Astrocyte of the hippocampus (primary cell): ENCODE data around the gene MAGEA2.
"Not testable (repeated sequence)": the region's sequence is repeated elsewhere in the genome, so short reads cannot be mapped to it uniquely, and the experiment has no call there.

Experiments
- DNase-seq: peaks from one replicate; pipeline ENCODE4 v3.0.0; 2011; ENCODE audit warnings: low read depth, low spot score

The MAGEA2 gene, protein sequence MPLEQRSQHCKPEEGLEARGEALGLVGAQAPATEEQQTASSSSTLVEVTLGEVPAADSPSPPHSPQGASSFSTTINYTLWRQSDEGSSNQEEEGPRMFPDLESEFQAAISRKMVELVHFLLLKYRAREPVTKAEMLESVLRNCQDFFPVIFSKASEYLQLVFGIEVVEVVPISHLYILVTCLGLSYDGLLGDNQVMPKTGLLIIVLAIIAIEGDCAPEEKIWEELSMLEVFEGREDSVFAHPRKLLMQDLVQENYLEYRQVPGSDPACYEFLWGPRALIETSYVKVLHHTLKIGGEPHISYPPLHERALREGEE

DNA sequence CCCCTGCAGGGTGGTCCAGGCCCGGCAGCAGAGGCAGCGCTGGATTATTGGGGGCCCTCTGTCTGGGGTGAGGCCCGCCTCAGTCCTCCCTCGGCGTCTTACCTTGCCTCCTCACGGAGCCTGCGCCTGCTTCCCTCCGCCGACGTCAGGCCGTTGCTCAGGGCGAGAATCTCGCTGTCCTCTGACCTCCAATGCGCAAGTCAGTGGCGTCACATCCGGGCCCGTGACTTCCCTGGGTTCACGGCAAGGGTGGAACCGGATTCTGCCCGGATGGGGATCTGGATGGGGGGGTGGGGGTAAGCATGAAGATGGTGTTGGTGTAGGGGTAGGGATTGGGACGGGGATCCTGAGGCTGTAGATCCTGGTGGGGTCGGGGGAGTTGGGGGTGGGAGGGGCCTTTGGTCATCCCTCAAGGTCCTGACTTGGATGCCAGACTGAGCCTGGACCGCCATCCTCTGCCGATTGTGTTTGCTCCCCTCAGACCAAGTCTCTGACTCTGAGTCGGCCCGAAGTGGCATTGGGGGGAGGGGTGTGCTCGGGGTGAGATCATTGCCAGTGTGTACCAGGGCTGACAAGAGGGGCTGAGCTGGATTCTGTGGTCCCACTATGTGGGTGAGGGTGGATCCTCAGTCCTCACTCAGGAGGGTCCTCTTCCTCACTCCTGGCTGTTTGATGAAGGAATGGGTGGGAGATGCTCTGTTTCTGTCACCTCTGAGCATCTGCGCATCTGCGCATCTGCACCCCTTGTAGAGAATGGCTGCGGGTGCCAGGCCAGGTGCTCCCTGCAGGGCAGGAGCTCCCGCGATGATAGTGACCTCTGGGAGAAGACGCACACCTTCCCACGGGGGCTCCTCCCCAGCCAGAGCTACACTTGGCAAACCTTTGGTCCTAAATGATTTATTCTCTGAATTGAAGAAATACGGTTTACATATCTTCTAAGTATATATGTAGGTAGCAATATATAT lies at the start of gene MAGEA2:
TSS of gene MAGEA2 (minus strand) at position 157 of the 965 bp plus-strand sequence. CDS start 2,479 bp downstream, outside the sequence.
- not testable (repeated sequence) for DNase-seq

DNA sequence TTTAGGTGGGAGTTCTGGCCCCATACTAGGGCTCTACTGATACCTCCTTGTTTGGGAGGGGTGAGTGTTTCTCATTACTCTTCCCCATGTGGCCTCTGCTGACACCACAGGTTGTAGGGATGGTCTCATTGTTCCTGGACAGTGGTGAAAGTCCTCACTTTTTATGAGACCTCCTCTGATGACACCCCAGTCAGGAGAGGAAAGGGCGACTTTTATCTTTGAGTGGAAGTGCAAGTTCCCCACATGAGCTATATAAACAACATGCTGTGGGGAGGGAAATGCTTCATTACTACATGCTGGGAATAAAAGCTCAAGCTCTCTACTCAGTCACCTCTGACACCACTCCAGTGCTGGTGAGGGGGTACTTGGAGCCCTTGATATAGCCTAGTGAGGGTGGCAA lies 45.3 kb upstream of the MAGEA2 start:
- no peak for DNase-seq

DNA sequence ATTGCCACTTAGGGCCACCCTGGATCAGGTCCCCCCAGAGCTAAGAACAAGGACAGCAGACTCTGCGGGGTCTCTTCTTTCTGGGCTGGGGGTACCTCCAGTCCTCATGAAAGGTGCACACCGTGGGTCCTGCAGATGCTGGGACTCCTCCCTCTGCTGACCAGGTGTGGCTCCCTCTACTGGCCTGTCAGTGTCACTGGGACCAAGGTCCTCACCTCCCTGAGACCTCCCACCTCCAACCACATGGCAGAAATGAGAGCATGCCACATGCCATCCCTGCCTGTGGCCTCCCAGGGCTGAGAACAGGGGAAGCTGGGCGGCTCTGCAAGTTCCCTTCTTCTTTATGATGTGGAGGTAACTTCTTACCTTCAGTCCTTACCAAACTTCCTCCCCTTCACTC lies 33.4 kb upstream of the MAGEA2 start:
- not testable (repeated sequence) for DNase-seq

DNA sequence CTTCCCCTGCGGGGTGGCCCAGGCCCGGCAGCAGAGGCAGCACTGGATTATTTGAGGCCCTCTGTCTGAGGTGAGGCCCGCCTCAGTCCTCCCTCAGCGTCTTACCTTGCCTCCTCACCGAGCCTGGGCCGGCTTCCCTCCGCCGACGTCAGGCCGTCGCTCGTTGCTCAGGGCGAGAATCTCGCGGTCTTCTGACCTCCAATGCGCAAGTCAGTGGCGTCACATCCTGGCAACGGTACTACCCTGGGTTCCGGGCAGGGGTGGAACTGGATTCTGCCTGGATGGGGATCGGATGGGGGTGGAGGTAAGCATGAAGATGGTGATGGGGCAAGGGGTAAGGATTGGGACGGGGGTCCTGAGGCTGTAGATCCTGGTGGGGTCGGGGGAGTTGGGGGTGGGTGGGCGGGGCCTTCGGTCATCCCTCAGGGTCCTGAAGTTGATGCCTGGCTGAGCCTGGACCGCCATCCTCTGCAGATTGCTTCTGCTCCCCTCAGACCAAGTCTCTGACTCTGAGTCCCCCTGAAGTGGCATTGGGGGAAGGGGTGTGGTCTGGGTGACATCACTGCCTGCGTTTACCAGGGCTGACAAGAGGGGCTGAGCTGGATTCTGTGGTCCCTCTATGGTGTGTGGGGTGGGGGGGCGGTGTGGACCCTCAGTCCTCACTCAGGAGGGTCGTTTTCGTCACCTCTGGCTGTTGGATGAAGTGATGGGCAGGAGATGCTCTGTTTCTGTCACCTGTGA lies 16.1 kb upstream of the MAGEA2 start, which contains the start of gene MAGEA6:
TSS of gene MAGEA6 (minus strand) at position 141 of the 741 bp plus-strand sequence. CDS start 2,039 bp downstream, outside the sequence.
- DNase-seq = not testable (repeated sequence)

DNA sequence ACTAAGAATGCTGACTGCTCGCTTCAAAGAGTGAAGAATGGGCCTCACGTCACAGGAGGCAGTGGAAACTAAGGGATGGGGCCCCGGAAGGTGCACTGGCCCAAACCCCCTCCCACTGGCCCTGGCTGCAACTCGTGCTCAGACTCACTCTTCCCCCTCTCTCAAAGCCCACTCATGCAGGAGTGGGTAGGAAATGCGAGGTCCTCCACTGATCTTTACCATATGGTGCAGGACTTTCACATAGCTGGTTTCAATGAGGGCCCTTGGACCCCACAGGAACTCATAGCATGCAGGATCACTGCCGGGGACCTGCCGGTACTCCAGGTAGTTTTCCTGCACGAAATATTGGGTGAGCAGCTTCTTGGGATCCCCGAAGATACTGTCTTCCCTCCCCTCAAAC lies 12.9 kb upstream of the MAGEA2 start:
- DNase-seq = not testable (repeated sequence)

DNA sequence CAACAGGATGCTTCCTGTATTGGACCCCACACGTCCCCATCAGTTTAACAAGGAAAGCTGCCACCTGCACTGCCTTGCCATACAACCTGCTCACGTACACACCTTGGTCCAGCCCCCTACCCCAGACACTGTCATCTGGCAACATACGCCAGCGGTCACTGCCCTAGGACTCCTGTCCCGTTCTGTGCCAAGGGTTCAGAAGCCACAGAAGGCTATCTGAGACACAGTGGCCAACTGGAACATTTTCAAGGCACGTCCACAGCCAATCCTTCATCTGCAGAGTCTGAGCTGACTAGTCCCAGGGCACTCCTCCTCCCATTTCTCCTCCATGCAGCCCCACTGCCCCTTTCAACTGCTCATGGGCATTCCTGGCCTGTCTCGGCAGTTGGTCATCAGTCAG lies 7.9 kb upstream of the MAGEA2 start:
- DNase-seq = not testable (repeated sequence)

DNA sequence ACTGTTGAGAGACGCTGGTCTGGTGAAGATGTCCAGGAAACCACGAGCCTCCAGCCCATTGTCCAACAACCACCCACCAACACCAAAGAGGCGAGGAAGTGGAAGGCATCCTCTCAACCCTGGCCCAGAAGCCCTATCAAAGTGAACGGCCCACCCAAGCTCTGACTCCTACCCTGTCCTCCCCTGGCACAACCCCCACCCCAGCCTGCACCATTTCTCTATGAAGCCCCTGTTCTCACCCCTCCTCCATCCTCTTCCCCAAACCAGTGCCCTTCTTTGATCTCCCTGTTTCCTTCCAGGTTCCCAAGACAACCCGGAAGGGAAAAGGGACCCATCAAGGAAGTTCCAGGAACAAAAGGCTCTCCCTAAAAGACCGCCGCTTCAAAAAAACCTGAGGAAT lies 5.9 kb upstream of the MAGEA2 start:
- DNase-seq = not testable (repeated sequence)

DNA sequence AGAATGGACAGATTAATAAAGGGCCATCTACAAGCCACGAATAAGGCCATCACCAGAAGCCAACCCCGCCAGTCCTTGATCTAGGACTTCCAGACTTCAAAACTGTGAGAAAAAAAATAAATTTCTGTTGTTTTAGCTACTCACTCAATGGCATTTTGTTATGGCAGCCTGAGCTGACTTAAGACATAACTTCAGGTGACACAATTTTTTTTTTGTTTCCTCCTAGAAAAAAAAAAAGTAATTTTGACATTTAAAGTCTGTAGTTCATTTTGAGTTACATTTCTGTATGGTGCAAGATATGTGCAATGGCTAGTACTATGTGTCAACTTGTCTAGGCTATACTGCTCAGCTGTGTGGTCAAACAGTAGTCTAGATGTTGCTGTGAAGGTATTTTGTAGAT lies 5.3 kb upstream of the MAGEA2 start, which contains the start of gene CSAG3:
TSS of gene CSAG3 (plus strand) at position 301 of the 400 bp plus-strand sequence.
- not testable (repeated sequence) for DNase-seq

DNA sequence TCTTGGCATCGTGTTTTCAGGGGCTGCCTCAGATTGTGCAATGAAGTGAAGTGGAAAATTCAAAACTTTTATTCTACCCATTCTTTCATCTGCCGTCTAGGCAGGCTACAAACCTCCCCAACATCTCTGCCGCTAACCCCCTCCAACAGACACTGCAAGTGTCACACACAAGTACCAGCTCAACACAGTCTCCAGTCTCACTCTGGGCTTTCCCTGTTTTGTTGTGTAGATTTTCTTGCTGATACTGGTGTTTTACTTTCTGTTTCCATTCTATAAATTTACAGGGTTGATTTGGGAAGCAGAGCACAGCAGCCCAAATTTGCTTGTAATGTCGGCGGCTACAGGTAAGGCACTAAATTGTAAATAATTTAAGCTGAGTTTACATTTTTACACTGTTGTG lies 1.2 kb upstream of the MAGEA2 start:
- DNase-seq = not testable (repeated sequence)

DNA sequence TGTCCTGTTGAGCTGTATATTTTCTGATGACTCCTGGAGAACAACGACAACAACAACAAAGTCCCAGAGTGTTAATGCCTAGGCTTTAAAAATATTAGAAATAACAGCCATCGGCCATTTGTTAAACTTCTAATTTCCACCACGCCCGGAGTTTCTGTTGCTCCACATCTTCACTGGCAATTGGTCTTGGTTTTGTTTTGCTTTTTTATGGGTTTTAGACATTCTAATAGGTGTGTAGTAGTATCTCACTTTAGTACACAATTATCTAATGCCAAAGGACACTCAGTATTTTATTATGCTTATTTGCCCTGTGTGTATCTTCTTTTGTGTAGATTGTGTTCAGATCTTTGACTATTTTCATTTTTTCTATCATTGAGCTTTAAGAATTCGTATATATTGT lies 15.1 kb downstream of the MAGEA2 start:
- DNase-seq = no peak

DNA sequence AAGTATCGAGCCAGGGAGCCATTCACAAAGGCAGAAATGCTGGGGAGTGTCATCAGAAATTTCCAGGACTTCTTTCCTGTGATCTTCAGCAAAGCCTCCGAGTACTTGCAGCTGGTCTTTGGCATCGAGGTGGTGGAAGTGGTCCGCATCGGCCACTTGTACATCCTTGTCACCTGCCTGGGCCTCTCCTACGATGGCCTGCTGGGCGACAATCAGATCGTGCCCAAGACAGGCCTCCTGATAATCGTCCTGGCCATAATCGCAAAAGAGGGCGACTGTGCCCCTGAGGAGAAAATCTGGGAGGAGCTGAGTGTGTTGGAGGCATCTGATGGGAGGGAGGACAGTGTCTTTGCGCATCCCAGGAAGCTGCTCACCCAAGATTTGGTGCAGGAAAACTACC lies 17.1 kb downstream of the MAGEA2 start:
- not testable (repeated sequence) for DNase-seq

DNA sequence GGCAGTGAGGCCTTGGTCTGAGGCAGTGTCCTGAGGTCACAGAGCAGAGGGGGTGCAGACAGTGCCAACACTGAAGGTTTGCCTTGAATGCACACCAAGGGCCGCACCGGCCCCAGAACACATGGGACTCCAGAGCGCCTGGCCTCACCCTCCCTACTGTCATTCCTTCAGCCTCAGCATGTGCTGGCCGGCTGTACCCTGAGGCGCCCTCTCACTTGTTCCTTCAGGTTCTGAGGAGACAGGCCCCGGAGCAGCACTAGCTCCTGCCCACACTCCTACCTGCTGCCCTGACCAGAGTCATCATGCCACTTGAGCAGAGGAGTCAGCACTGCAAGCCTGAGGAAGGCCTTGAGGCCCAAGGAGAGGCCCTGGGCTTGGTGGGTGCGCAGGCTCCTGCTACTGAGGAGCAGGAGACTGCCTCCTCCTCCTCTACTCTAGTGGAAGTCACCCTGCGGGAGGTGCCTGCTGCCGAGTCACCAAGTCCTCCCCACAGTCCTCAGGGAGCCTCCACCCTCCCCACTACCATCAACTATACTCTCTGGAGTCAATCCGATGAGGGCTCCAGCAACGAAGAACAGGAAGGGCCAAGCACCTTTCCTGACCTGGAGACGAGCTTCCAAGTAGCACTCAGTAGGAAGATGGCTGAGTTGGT lies 17.7 kb downstream of the MAGEA2 start:
- DNase-seq = no peak

DNA sequence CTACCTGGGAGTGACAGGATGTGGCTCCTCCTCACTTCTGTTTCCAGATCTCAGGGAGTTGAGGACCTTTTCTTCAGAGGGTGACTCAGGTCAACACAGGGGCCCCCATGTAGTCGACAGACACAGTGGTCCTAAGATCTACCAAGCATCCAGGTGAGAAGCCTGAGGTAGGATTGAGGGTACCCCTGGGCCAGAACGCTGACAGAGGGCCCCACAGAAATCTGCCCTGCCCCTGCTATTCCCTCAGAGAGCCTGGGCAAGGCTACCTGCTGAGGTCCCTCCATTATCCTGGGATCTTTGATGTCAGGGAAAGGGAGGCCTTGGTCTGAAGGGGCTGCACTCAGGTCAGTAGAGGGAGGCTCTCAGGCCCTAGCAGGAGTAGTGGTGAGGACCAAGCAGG lies 18.5 kb downstream of the MAGEA2 start:
- no peak for DNase-seq

DNA sequence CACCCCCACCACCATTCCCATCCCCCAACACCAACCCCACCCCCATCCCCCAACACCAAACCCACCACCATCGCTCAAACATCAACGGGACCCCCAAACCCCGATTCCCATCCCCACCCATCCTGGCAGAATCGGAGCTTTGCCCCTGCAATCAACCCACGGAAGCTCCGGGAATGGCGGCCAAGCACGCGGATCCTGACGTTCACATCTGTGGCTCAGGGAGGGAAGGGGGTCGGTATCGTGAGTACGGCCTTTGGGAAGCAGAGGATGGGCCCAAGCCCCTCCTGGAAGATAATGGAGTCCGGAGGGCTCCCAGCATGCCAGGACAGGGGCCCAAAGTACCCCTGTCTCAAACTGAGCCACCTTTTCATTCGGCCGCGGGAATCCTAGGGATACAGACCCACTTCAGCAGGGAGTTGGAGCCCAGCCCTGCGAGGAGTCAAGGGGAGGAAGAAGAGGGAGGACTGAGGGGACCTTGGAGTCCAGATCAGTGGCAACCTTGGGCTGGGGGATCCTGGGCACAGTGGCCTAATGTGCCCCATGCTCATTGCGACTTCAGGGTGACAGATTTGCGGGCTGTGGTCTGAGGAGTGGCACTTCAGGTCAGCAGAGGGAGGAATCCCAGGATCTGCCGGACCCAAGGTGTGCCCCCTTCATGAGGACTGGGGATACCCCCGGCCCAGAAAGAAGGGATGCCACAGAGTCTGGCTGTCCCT lies 19.3 kb downstream of the MAGEA2 start:
- not testable (repeated sequence) for DNase-seq

DNA sequence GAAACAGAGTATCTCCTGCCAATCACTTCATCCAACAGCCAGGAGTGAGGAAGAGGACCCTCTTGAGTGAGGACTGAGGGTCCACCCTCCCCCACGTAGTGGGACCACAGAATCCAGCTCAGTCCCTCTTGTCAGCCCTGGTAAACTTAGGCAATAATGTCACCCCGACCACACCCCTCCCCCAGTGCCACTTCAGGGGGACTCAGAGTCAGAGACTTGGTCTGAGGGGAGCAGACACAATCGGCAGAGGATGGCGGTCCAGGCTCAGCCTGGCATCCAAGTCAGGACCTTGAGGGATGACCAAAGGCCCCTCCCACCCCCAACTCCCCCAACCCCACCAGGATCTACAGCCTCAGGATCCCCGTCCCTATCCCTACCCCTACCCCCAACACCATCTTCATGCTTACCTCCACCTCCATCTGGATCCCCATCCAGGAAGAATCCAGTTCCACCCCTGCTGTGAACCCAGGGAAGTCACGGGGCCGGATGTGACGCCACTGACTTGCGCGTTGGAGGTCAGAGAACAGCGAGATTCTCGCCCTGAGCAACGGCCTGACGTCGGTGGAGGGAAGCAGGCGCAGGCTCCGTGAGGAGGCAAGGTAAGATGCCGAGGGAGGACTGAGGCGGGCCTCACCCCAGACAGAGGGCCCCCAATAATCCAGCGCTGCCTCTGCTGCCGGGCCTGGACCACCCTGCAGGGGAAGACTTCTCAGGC lies 20.2 kb downstream of the MAGEA2 start, which contains the start of the genes CSAG1 and MAGEA12:
TSS of gene CSAG1 (minus strand) at position 461 of the 715 bp plus-strand sequence. CDS start 1,261 bp downstream, outside the sequence.
TSS of gene MAGEA12 (plus strand) at position 497 of the 715 bp plus-strand sequence. CDS start 2,405 bp downstream, outside the sequence.
- no peak for DNase-seq

DNA sequence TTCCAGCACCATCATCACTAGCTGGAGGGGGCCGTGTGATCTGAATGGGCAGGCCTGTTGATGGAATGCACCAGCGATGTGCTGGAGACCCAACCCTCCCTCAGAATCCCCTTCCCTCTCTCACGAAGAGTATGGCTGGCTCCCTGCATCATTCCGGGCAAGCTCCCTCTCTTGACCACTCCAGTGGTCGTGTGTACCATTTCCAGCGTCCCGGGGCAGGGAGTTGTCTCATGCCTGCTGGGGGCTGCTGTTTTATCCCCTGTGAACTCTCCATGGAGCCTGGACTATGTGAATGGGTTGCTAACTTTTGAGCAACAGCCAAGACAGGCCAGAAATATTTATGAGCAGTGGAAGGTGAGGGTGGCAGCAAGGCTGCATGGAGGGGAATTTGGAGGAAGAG lies 28.2 kb downstream of the MAGEA2 start:
- no peak for DNase-seq

DNA sequence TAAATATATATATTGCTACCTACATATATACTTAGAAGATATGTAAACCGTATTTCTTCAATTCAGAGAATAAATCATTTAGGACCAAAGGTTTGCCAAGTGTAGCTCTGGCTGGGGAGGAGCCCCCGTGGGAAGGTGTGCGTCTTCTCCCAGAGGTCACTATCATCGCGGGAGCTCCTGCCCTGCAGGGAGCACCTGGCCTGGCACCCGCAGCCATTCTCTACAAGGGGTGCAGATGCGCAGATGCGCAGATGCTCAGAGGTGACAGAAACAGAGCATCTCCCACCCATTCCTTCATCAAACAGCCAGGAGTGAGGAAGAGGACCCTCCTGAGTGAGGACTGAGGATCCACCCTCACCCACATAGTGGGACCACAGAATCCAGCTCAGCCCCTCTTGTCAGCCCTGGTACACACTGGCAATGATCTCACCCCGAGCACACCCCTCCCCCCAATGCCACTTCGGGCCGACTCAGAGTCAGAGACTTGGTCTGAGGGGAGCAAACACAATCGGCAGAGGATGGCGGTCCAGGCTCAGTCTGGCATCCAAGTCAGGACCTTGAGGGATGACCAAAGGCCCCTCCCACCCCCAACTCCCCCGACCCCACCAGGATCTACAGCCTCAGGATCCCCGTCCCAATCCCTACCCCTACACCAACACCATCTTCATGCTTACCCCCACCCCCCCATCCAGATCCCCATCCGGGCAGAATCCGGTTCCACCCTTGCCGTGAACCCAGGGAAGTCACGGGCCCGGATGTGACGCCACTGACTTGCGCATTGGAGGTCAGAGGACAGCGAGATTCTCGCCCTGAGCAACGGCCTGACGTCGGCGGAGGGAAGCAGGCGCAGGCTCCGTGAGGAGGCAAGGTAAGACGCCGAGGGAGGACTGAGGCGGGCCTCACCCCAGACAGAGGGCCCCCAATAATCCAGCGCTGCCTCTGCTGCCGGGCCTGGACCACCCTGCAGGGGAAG lies 39.5 kb downstream of the MAGEA2 start, which contains the start of gene MAGEA2B:
TSS of gene MAGEA2B (plus strand) at position 814 of the 973 bp plus-strand sequence. CDS start 2,479 bp downstream, outside the sequence.
- DNase-seq = not testable (repeated sequence)

DNA sequence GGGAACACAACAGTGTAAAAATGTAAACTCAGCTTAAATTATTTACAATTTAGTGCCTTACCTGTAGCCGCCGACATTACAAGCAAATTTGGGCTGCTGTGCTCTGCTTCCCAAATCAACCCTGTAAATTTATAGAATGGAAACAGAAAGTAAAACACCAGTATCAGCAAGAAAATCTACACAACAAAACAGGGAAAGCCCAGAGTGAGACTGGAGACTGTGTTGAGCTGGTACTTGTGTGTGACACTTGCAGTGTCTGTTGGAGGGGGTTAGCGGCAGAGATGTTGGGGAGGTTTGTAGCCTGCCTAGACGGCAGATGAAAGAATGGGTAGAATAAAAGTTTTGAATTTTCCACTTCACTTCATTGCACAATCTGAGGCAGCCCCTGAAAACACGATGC lies 40.4 kb downstream of the MAGEA2 start:
- DNase-seq = not testable (repeated sequence)
